ENCODE data around the gene SCRN1.

Gene SCRN1

GRCh38 chr7:30028749-30029635, 39.4 kb upstream of the SCRN1 start:
- no peak for DNase-seq (ENCODE audit: low read depth)
- no peak for TF ChIP-seq CTCF (IDR thresholded peaks at IDR 0.05; ENCODE audit: low read depth, low read length, missing control alignments)
- H3K4me3 ChIP-seq (ENCODE audit: low read depth, low read length): peak overlapping the region; percentile 93

DNA sequence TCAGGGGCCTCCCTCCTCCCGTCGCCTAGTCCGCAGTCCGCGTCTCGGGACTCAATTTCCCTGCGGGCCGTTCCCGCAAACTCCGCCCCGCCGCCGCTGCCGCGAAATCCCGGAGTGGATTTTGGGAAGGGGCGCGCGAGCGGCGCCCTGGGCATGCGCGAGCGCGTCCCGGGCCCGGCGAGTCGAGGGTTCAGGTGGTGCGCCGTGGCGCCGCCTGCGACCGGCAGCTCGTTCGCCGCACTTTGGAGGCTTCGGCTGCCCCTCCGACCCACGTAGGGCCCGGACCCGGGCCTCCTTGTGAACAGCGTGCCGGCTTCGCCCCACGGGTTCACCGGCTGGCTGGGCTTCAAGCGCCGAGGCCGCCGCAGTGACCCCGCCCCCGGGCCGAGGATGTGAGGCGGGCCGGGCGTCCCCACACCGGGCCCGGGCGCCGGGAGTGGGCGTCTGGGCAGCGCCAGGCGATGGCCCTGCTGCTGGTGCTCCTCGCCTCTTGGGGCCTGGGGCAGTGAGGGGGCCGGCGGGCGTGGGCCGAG, 38.7 kb upstream of the SCRN1 start, which contains the start of gene PLEKHA8:
PLEKHA8 (plus strand) TSS at position 197 of the 533 bp plus-strand sequence. CDS start 351 bp downstream, outside the sequence.
- TF ChIP-seq CTCF (IDR thresholded peaks at IDR 0.05; ENCODE audit: low read depth, low read length, missing control alignments): no peak
- DNase-seq (ENCODE audit: low read depth): peak; percentile 73
- peak within 1 kb of the TSS; percentile 93 for H3K4me3 ChIP-seq (ENCODE audit: low read depth, low read length)

DNA sequence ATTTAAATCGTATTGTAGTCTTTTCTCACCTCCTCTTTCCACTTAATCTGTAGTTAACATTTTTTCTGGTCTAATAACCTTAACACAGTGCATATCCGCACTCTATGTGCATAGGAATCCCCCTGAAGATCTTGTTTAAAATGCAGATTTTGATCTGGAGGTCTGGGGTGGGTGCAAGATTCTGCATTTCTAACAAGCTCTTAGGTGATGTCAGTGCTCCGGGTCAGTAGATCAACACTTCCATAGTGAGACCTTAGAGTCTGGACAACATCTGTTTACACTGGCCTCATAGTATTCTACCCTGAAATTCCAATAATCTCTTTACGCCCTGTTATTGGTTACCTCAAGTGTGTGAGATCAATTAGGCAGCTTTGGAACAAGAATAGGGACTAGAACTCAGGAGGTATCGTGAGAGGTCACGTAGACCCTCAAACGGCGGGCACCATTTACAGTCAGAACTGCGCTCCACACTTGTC, 38.2 kb upstream of the SCRN1 start:
- TF ChIP-seq CTCF (IDR thresholded peaks at IDR 0.05; ENCODE audit: low read depth, low read length, missing control alignments): no peak
- no peak for DNase-seq (ENCODE audit: low read depth)

GRCh38 chr7:30027065-30027456, 37.5 kb upstream of the SCRN1 start:
- no peak for DNase-seq (ENCODE audit: low read depth)
- no peak for TF ChIP-seq CTCF (IDR thresholded peaks at IDR 0.05; ENCODE audit: low read depth, low read length, missing control alignments)
- H3K4me3 ChIP-seq (ENCODE audit: low read depth, low read length): peak overlapping the region; percentile 93

More for the DNA sequence above, 38.2 kb upstream of the SCRN1 start:
- H3K4me3 ChIP-seq (ENCODE audit: low read depth, low read length): peak overlapping the region; percentile 93

DNA sequence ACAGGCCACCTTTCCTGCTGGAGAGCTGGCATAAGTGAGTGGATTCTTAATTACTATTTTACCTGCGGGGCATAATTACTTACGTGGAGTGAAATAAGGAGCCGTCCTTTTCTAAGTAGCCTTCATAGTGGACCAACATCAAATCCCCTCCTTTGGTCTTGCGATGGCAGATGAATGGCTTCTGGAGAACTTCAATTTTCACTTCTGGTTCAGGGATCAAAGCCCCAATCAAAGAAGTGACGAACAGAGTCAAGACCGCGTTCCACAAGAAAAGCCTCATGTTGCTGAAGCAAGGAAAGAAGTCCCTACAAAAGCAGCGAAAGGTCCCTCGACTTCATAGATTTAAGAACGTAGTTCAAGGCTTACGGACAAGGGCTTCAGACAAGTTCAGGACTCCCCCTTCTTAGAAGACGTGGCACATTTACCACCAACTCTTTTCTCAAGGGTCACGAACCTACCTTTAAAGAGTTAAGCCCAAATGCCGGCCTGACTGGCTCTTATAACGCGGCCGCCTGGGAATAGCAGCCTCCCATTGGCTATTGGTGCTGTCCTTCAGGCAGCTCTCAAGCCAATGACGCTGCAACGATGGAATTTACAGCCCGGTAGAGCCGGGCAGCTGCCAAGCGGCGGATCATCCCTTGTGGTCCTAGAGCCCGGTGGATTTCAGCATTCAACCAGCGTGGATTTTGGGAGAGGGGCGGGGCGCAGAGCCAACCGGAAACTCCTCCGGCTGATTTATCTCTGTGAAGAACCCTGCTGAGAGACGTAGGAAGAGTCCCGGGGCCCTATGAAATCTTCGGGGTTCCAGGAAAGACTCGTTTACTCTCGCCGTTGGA, 36.8 kb upstream of the SCRN1 start, which contains the start of gene FKBP14:
FKBP14 (minus strand) TSS at position 474 of the 836 bp plus-strand sequence; CDS start at position 280, 194 bp downstream.
- TF ChIP-seq CTCF (IDR thresholded peaks at IDR 0.05; ENCODE audit: low read depth, low read length, missing control alignments): no peak
- peak; percentile 99 for DNase-seq (ENCODE audit: low read depth)
- peak within 1 kb of the TSS; percentile 93 for H3K4me3 ChIP-seq (ENCODE audit: low read depth, low read length)

- TF ChIP-seq CTCF (IDR thresholded peaks at IDR 0.05; ENCODE audit: low read depth, low read length, missing control alignments): no peak
- no peak overlapping the region for H3K4me3 ChIP-seq (ENCODE audit: low read depth, low read length)
- DNase-seq (ENCODE audit: low read depth): no peak
Observed at GRCh38 chr7:30023524-30023923, 33.9 kb upstream of the SCRN1 start.

Measured in GM12864 (cell line).